ENCODE data around the gene PTPRG. TPM values are rescaled to one million over a fixed set of nuclear protein-coding genes. Genes with fewer than 3 reads are reported as not detected.

PTPRG gene
- total and polyA plus RNA-seq, 7 donors = 0.69 to 76.3 (median 62.7) TPM

DNA sequence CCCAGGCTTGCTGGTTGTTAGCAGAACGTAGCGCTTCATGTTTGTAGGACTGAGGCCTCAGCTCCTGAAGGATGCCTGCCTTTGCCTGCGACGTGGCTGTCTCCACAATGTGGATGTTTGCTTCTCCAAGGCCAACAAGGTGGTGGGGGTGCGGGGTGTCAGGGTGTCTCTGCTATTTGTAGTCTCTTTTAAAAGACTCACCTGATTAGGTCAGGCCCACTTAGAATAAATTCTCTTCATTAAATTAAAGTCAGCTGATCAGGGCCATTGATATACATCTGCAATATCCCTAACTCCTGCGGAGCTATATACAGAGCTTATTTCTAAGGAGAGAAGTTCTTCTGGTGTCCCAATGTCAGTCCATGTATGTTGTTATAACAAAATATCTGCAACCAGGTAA is 44.8 kb downstream of the PTPRG start:
- Histone ChIP-seq H3K36me3 (no peaks in the 10 kb centered on the region), H3K4me1 (peaks cover 0 to 18% (median 3%) of the 10 kb centered on the region in 4 donors), H3K27ac (no peak overlapping the region), H3K9me3 (no peaks in the 10 kb centered on the region), H3K4me3 (no peak overlapping the region), H3K27me3 (no peaks in the 10 kb centered on the region)
- 95 to 97% methylated on average over 6 of the region's 6 CpGs for WGBS, 2 donors
- no peak for DNase-seq
- intact Hi-C loops (cut with DNase I) = no loop called here
- TF ChIP-seq, protein P1, sequence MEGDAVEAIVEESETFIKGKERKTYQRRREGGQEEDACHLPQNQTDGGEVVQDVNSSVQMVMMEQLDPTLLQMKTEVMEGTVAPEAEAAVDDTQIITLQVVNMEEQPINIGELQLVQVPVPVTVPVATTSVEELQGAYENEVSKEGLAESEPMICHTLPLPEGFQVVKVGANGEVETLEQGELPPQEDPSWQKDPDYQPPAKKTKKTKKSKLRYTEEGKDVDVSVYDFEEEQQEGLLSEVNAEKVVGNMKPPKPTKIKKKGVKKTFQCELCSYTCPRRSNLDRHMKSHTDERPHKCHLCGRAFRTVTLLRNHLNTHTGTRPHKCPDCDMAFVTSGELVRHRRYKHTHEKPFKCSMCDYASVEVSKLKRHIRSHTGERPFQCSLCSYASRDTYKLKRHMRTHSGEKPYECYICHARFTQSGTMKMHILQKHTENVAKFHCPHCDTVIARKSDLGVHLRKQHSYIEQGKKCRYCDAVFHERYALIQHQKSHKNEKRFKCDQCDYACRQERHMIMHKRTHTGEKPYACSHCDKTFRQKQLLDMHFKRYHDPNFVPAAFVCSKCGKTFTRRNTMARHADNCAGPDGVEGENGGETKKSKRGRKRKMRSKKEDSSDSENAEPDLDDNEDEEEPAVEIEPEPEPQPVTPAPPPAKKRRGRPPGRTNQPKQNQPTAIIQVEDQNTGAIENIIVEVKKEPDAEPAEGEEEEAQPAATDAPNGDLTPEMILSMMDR (IDR thresholded peaks at IDR 0.05) = no peak
- no peak for TF ChIP-seq POLR2AphosphoS5 (IDR thresholded peaks at IDR 0.05)
- no peak for TF ChIP-seq POLR2A (IDR thresholded peaks at IDR 0.05)
- no peak for TF ChIP-seq EP300 (IDR thresholded peaks at IDR 0.05)

DNA sequence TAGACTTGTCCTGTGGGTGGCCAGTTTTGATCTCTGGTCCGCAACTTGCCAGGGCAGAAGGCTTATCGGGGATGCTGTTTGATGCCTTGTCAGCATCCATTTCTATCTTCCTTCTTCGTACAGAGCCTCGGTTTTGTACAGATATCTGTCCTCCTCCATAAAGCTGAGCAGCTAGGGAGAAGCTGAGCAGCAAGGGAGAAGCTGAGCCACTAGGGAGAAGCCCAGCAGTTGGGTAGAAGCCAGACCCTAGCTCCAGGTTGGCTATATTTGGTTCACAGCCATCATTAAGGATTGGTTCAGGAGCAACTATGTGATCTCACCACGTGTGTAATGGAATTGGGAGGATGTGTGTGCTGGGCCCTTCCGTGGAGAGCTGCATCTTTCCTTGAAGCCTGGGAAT is 46.7 kb downstream of the PTPRG start:
- no peak for DNase-seq
- Histone ChIP-seq H3K27ac (no peak overlapping the region), H3K9me3 (no peaks in the 10 kb centered on the region), H3K4me1 (peaks cover 0 to 16% (median 8%) of the 10 kb centered on the region in 4 donors), H3K36me3 (no peaks in the 10 kb centered on the region), H3K27me3 (no peaks in the 10 kb centered on the region), H3K4me3 (no peak overlapping the region)
- intact Hi-C loops (cut with DNase I) = no loop called here
- TF ChIP-seq EP300 (IDR thresholded peaks at IDR 0.05) (no peak), POLR2A (IDR thresholded peaks at IDR 0.05) (no peak)
- WGBS, 2 donors = 85 to 93% methylated on average over 6 of the region's 6 CpGs

DNA sequence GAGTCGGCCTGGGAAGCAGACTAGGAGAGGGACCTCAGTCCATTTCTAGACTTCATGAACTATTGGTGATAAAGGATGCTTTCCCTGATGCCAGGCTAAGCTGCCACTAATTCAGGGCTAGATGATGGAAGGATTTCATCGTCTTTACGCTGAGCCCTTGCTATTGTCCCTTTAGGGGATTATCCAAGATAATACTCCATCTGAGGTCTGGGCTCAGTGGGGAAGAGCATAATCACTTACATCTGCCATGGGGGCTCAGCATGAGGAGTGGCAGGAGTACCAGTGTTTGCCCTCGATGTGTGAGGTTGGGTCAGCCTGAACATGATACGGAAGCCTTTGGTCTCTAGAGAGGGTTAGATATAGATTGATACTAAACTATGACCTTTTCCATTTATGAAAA is 47.3 kb downstream of the PTPRG start:
- no peak overlapping the region for H3K4me3 ChIP-seq
- DNase-seq = no peak
- TF ChIP-seq POLR2AphosphoS5 (IDR thresholded peaks at IDR 0.05) (no peak), POLR2A (IDR thresholded peaks at IDR 0.05) (no peak), EP300 (IDR thresholded peaks at IDR 0.05) (no peak)
- TF ChIP-seq, protein P1 (IDR thresholded peaks at IDR 0.05) = no peak
- intact Hi-C loops (cut with DNase I) = no loop called here
- H3K4me1 ChIP-seq = peaks cover 0 to 19% (median 8%) of the 10 kb centered on the region in 4 donors
- H3K36me3 ChIP-seq = no peaks in the 10 kb centered on the region
- no peaks in the 10 kb centered on the region for H3K9me3 ChIP-seq
- 81 to 83% methylated on average over 5 of the region's 5 CpGs for WGBS, 2 donors
- H3K27me3 ChIP-seq = no peaks in the 10 kb centered on the region
- no peak overlapping the region for H3K27ac ChIP-seq

DNA sequence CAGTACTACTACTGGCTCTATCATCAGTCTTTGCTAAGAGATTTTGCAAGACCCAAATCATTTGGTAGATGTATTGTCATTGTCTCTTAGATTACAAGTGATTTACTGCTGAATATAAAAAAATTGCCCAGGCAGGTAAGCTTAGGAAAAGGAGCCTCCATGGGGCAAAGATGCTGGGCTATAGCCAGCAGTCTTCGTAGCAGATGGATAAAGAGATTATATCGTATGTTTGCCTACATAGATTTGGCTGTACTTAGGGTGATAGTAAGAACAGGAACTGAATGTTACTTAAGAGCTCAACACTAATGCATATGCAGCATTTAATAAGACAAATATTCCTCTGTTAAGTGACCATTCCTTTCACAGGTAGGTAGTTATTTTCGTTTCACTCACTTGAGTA is 48.9 kb downstream of the PTPRG start:
- WGBS, 2 donors = 61 to 68% methylated on average over 3 of the region's 3 CpGs
- no peak for TF ChIP-seq POLR2A (IDR thresholded peaks at IDR 0.05)
- TF ChIP-seq EP300 (IDR thresholded peaks at IDR 0.05) = no peak
- TF ChIP-seq, protein P1 (IDR thresholded peaks at IDR 0.05) = no peak
- Histone ChIP-seq H3K27me3 (no peaks in the 10 kb centered on the region), H3K27ac (no peak overlapping the region), H3K4me3 (no peak overlapping the region), H3K4me1 (peaks cover 0 to 15% (median 8%) of the 10 kb centered on the region in 4 donors), H3K36me3 (no peaks in the 10 kb centered on the region), H3K9me3 (no peaks in the 10 kb centered on the region)
- no peak for DNase-seq
- intact Hi-C loops (cut with DNase I) = no loop called here

DNA sequence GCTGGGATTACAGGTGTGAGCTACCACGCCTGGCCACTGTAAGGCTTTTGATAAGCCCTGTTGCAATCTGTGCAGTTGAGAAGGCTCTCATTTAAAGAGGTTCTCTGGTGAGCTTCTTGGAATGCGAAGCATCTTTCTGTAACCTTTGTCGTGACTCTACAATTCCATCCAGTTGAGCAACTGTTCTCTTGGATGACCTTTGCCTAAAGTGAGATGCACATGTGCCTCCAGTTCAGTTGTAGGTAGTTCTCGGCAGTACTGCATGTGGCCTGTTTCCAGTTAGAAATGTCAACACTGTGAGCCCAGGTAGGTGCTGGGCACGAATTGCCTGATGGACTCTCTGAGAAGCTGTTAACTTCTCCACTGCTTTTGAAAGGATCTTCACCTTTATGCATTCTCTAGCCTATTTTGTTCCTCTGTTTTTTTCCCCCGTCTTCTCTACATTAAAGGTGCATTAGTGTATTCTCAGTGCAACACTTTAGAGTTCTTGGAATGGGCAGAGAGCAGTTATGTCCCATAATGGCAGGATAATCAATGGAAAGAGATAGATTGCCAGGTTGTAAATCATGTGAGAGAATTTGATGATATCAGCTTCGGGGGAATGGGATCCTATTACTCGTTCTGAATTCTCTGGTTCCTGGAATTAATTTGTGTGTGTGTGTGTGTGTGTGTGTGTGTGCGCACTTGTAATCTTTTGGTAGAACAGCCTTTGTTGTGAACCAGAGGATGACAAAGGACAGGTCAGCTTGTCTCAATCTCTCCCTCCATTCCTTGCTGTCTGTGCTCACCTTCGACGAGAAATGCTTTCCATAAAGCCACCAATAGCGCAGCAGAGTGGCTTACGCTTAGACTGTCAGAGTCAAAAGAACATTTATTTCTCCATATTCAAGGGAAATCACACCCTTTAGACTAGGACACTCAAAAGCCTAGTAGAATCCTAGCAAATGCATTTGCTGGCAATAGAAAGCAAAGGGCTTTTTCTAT is 51.1 kb downstream of the PTPRG start:
- Histone ChIP-seq H3K4me3 (no peak overlapping the region), H3K36me3 (no peaks in the 10 kb centered on the region), H3K9me3 (no peaks in the 10 kb centered on the region), H3K27me3 (no peaks in the 10 kb centered on the region), H3K27ac (no peak overlapping the region), H3K4me1 (peaks cover 0 to 24% (median 17%) of the 10 kb centered on the region in 4 donors)
- 78 to 86% methylated on average over 13 of the region's 13 CpGs for WGBS, 2 donors
- intact Hi-C loops (cut with DNase I) = no loop called here
- DNase-seq = no peak
- TF ChIP-seq, protein P1 (IDR thresholded peaks at IDR 0.05) = no peak
- no peak for TF ChIP-seq POLR2A (IDR thresholded peaks at IDR 0.05)
- TF ChIP-seq EP300 (IDR thresholded peaks at IDR 0.05) = no peak
- TF ChIP-seq POLR2AphosphoS5 (IDR thresholded peaks at IDR 0.05) = no peak
